ENCODE measurements around the gene ETFA. TPM values are rescaled to one million over a fixed set of nuclear protein-coding genes. Genes with fewer than 3 reads are reported as not detected.
A peak's percentile ranks its signal among the peaks of the same experiment; 100 is the strongest.

Gene ETFA
- total and polyA plus RNA-seq, 9 of the 15 experiments (the other 6 are each of a cell fraction or from before 2014, with no cell fraction given): 130 to 543 (median 232) TPM

DNA sequence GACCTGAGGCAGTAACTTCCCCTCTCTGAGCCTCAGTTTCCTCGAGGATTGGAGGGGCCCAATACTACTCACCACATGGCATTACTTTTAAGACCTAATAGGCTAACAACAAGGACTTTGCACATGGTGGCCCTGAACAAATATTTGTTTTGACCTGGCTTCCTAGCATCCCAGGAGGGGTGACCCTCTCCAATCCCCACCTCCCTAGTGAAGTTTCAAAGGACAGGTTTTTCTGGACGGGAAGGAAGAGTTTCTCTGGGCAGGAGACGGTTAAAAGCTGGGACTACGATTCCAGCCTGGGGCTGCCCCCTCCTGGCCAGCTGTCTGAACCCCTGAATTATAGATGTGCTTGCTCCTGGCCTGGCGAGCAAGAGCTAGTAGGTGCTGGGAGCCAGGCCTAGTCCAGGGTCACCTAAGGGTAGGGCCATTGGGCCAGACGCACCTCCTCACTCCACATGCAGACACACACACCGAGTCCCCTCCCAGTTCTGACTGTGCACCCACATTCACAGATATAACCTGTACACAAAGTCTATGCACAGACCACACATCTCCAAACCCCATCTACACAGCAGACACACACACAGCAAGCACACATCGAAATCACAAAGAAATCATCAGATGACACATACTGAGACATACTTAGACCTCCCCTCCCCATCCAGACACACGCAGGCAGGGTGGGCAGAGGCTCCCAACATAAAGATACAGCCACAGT, 22.6 kb upstream of the ETFA start (continued):
- TF ChIP-seq, protein P1, sequence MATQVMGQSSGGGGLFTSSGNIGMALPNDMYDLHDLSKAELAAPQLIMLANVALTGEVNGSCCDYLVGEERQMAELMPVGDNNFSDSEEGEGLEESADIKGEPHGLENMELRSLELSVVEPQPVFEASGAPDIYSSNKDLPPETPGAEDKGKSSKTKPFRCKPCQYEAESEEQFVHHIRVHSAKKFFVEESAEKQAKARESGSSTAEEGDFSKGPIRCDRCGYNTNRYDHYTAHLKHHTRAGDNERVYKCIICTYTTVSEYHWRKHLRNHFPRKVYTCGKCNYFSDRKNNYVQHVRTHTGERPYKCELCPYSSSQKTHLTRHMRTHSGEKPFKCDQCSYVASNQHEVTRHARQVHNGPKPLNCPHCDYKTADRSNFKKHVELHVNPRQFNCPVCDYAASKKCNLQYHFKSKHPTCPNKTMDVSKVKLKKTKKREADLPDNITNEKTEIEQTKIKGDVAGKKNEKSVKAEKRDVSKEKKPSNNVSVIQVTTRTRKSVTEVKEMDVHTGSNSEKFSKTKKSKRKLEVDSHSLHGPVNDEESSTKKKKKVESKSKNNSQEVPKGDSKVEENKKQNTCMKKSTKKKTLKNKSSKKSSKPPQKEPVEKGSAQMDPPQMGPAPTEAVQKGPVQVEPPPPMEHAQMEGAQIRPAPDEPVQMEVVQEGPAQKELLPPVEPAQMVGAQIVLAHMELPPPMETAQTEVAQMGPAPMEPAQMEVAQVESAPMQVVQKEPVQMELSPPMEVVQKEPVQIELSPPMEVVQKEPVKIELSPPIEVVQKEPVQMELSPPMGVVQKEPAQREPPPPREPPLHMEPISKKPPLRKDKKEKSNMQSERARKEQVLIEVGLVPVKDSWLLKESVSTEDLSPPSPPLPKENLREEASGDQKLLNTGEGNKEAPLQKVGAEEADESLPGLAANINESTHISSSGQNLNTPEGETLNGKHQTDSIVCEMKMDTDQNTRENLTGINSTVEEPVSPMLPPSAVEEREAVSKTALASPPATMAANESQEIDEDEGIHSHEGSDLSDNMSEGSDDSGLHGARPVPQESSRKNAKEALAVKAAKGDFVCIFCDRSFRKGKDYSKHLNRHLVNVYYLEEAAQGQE (IDR thresholded peaks at IDR 0.05; ENCODE audit: borderline replicate concordance): peak; percentile 66; the same call in 1 of the 2 replicates
- TF ChIP-seq, protein P1 (CRISPR knock-in tag; IDR thresholded peaks at IDR 0.05; ENCODE audit: low read depth): no peak
- TF ChIP-seq SIN3B (IDR thresholded peaks at IDR 0.05; ENCODE audit: low read depth) (no peak), SRSF7 (optimal IDR thresholded peaks at IDR 0.05; ENCODE audit: low read depth, low read length) (no peak), ZNF263 (CRISPR knock-in tag; IDR thresholded peaks at IDR 0.05; ENCODE audit: borderline replicate concordance) (0 out of 2 replicates have a peak, but pooled peaks have one; percentile 26), HDAC8 (tag; IDR thresholded peaks at IDR 0.05) (no peak), RAD21 (CRISPR knock-in tag; conservative IDR thresholded peaks at IDR 0.05 in 1 of 2, IDR thresholded peaks at IDR 0.05 in 1 of 2) (peak; percentile 58 to 81), CREM (IDR thresholded peaks at IDR 0.05; ENCODE audit: low read depth) (0 out of 2 replicates have a peak, but pooled peaks have one; percentile 13), ARNT (IDR thresholded peaks at IDR 0.05) (no peak), ARID2 (IDR thresholded peaks at IDR 0.05) (0 out of 2 replicates have a peak, but pooled peaks have one; percentile 12), ZNF282 (CRISPR knock-in tag; IDR thresholded peaks at IDR 0.05) (no peak), DPF2 (IDR thresholded peaks at IDR 0.05) (no peak), RFX5 (IDR thresholded peaks at IDR 0.05; ENCODE audit: low read depth, low read length) (no peak), DIDO1 (tag; IDR thresholded peaks at IDR 0.05; ENCODE audit: low read depth) (no peak)
